HEK293 (cell line): ENCODE measurements around the gene NOL4L.

ENCODE experiments used
- CTCF ChIP-seq: fragments of 450-650 bp; formaldehyde crosslinking; IDR thresholded peaks from 2 replicates; pipeline ENCODE4 v1.5.1; 2016; ENCODE audit warnings: missing biosample characterization, missing genetic modification characterization
- REPIN1 ChIP-seq: fragments of 450-650 bp; formaldehyde crosslinking; IDR thresholded peaks from 2 replicates; pipeline ENCODE4 v1.5.1; 2017; ENCODE audit warnings: missing biosample characterization, missing genetic modification characterization, low read depth
- REST ChIP-seq: fragments of 450-650 bp; formaldehyde crosslinking; IDR thresholded peaks from 2 replicates; pipeline ENCODE4 v1.5.1; 2016; ENCODE audit warnings: missing biosample characterization, missing genetic modification characterization
- YY1 ChIP-seq: fragments of 450-650 bp; formaldehyde crosslinking; IDR thresholded peaks from 2 replicates; pipeline ENCODE4 v1.5.1; 2018; ENCODE audit warnings: missing biosample characterization, missing genetic modification characterization
- ZBTB1 ChIP-seq: fragments of 450-650 bp; formaldehyde crosslinking; IDR thresholded peaks from 2 replicates; pipeline ENCODE4 v1.5.1; 2016; ENCODE audit warnings: missing biosample characterization, missing genetic modification characterization
- ZNF274 ChIP-seq, 2 experiments: fragments of 200-500 bp in 1 of 2; fragments of 450-650 bp in 1 of 2; sonication (Bioruptor generic) in 1 of 2; formaldehyde crosslinking in 1 of 2; IDR thresholded peaks; 2 replicates each; pipeline versions ENCODE4 v1.5.1 to v1.6.1; 2014 to 2016; ENCODE audit warnings: borderline replicate concordance in 1 of 2, inconsistent platforms in 1 of 2, low read length in 1 of 2, missing biosample characterization in 1 of 2, missing genetic modification characterization in 1 of 2
- ZNF292 ChIP-seq: fragments of 450-650 bp; formaldehyde crosslinking; IDR thresholded peaks from 2 replicates; pipeline ENCODE4 v1.5.1; 2016; ENCODE audit warnings: low read depth, missing biosample characterization, missing genetic modification characterization, borderline replicate concordance
- ZNF423 ChIP-seq: fragments of 450-650 bp; formaldehyde crosslinking; IDR thresholded peaks from 2 replicates; pipeline ENCODE4 v1.5.1; 2016; ENCODE audit warnings: missing biosample characterization, missing genetic modification characterization
- ZNF544 ChIP-seq: fragments of 450-650 bp; formaldehyde crosslinking; IDR thresholded peaks from 2 replicates; pipeline ENCODE4 v1.5.0; 2017; ENCODE audit warnings: missing biosample characterization, missing genetic modification characterization
- ZNF629 ChIP-seq: fragments of 450-650 bp; formaldehyde crosslinking; IDR thresholded peaks from 2 replicates; pipeline ENCODE4 v1.5.1; 2017; ENCODE audit warnings: missing biosample characterization, missing genetic modification characterization
- ZNF660 ChIP-seq: fragments of 450-650 bp; IDR thresholded peaks from 2 replicates; pipeline ENCODE4 v1.5.1; 2018; ENCODE audit warnings: missing biosample characterization, mild to moderate bottlenecking, missing genetic modification characterization
- ZNF747 ChIP-seq: fragments of 450-650 bp; formaldehyde crosslinking; IDR thresholded peaks from 2 replicates; pipeline ENCODE4 v1.5.1; 2016; ENCODE audit warnings: missing biosample characterization, missing genetic modification characterization
- ZNF777 ChIP-seq: fragments of 450-650 bp; formaldehyde crosslinking; IDR thresholded peaks from 2 replicates; pipeline ENCODE4 v1.5.1; 2017; ENCODE audit warnings: missing biosample characterization, missing genetic modification characterization, borderline replicate concordance
- ZSCAN4 ChIP-seq: fragments of 450-650 bp; formaldehyde crosslinking; IDR thresholded peaks from 2 replicates; pipeline ENCODE4 v1.5.1; 2017; ENCODE audit warnings: missing biosample characterization, missing genetic modification characterization

- TF ChIP-seq CTCF (tag by site-specific recombination), result no peak
- no peak for TF ChIP-seq ZNF292 (tag by site-specific recombination)
- no peak for TF ChIP-seq ZNF274 (IDR thresholded peaks at IDR 0.05; ENCODE audit: low read length)
- no peak for TF ChIP-seq ZNF274 (tag by site-specific recombination; IDR thresholded peaks at IDR 0.05; ENCODE audit: borderline replicate concordance)
- TF ChIP-seq REPIN1 (tag by site-specific recombination), result no peak
- no peak for TF ChIP-seq YY1 (tag by site-specific recombination)
- TF ChIP-seq ZSCAN4, result no peak
- TF ChIP-seq REST (tag by site-specific recombination), result no peak
- TF ChIP-seq ZNF747 (tag by site-specific recombination), result no peak
- TF ChIP-seq ZNF544, result no peak
- TF ChIP-seq ZBTB1, result no peak
- TF ChIP-seq ZNF777, result no peak
- TF ChIP-seq ZNF423 (tag by site-specific recombination), result no peak
- no peak for TF ChIP-seq ZNF629 (tag by site-specific recombination)
- TF ChIP-seq ZNF660 (tag by site-specific recombination), result no peak
These were observed 21.5 kb downstream of the NOL4L start for GRCh38 chr20:32563311-32564272.
